H1 (cell line): ENCODE data around the gene ADCY2. TPM values are rescaled to one million over a fixed set of nuclear protein-coding genes. Genes with fewer than 3 reads are reported as not detected.

Experiments
- CBX5 ChIP-seq: fragments of 300-800, 300-1000 bp; sonication (generic); IDR thresholded peaks from 2 replicates; pipeline ENCODE4 v1.7.1; 2016; ENCODE audit warnings: antibody characterized with exemption, low read length, low read depth
- FOSL1 ChIP-seq: IDR thresholded peaks from 2 replicates; pipeline ENCODE4 v1.6.1; 2011; ENCODE audit warnings: mild to moderate bottlenecking, low read depth, low read length, moderate library complexity; ENCODE audit not compliant: insufficient read depth
- JUND ChIP-seq: IDR thresholded peaks from 2 replicates; pipeline ENCODE4 v1.6.1; 2011; ENCODE audit warnings: mild to moderate bottlenecking, improper control_type of control experiment, low read length
- SP2 ChIP-seq: IDR thresholded peaks from 2 replicates; pipeline ENCODE4 v1.6.1; 2012; ENCODE audit warnings: mild to moderate bottlenecking, low read length, inconsistent platforms
- SP4 ChIP-seq: IDR thresholded peaks from 2 replicates; pipeline ENCODE4 v1.6.1; 2012; ENCODE audit warnings: low read length, inconsistent platforms
- SRF ChIP-seq: IDR thresholded peaks from 2 replicates; pipeline ENCODE4 v1.6.1; 2011; ENCODE audit warnings: mild to moderate bottlenecking, low read depth, low read length, moderate library complexity
- TAF7 ChIP-seq: optimal IDR thresholded peaks from 2 replicates; pipeline ENCODE3; 2011; ENCODE audit warnings: low read depth, mild to moderate bottlenecking, inconsistent platforms, low read length, moderate library complexity, borderline replicate concordance
- polyA plus RNA-seq, 7 experiments: library from polyadenylated mRNA; depleted of rRNA in 3 of 7; stranded (reverse) in 5 of 7; unstranded in 2 of 7; fragments of >200 nt in 5 of 7; fragments of 200-250 nt in 2 of 7; gene quantifications; 1 replicate in 5 of 7; 2 replicates in 1 of 7; 4 replicates in 1 of 7; pipeline versions ENCODE4 v1.2.1 to v1.2.3, GENCODE V29; 2011 to 2013; ENCODE audit warnings: missing spikeins in 2 of 7, mixed read lengths in 2 of 7
- total RNA-seq: library from RNA; stranded (reverse); fragmentation: NEBNext Ultra II Directional; extraction: Animal tissue kit (Norgen Biotek cat#: 25700); gene quantifications from 2 replicates; pipeline ENCODE4 v1.2.1, GENCODE V29; 2021

Gene ADCY2
- total and polyA plus RNA-seq, 2 of the 8 experiments (the other 6 are each of a cell fraction or from before 2014, with no cell fraction given) = 35.8 to 122 TPM

DNA sequence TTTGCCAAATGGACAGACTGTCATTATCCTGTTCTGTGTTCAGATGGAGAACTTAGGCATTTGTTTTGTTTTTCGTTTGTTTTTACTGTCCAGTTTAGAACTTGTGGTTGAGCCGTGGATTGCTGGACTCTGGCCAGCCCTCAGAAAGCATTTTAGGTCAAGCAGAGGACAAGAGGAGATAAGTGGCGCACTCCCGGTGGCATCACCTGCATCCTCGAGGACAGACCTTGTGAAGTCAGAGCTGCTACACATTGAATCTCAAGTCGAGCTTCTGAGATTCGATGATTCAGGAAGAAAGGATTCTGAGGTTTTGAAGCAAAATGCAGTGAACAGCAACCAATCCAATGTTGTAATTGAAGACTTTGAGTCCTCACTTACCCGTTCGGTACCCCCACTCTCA lies 481.9 kb downstream of the ADCY2 start (continued):
- TF ChIP-seq JUND (no peak), CBX5 (no peak), SRF (no peak), FOSL1 (no peak), SP4 (no peak), TAF7 (no peak), SP2 (no peak)
